ENCODE data around the gene WDR70. TPM values are rescaled to one million over a fixed set of nuclear protein-coding genes. Genes with fewer than 3 reads are reported as not detected.

The WDR70 gene
- total and polyA plus RNA-seq, 2 of the 8 experiments (the other 6 are each of a cell fraction or from before 2014, with no cell fraction given): 10.6 to 37.4 TPM

- Histone ChIP-seq H3K79me1 (ENCODE audit: low read depth, low read length) (no peaks in the 10 kb centered on the region), H4K20me1 (replicated peaks in 1 of 2; ENCODE audit: control insufficient read depth in 1 of 2, insufficient read depth in 2 of 2, low read length in 2 of 2) (peaks cover 0 to 2% of the 10 kb centered on the region in 2 experiments), H3K36me3 (ENCODE audit: control insufficient read depth in 2 of 4, insufficient read depth in 4 of 4, low read length in 3 of 4) (no peaks in the 10 kb centered on the region), H3K4me3 (ENCODE audit: extremely low read depth in 1 of 4, insufficient read depth in 2 of 4, low read depth in 3 of 4, low read length in 4 of 4) (no peak overlapping the region), H2BK120ac (replicated peaks; ENCODE audit: low read depth, low read length) (no peak overlapping the region), H4K91ac (replicated peaks; ENCODE audit: insufficient read length, low read length) (no peak overlapping the region), H3K56ac (replicated peaks; ENCODE audit: insufficient read length, low read depth, low read length) (no peak overlapping the region), H3K4me2 (ENCODE audit: insufficient read depth in 1 of 2, low read depth in 2 of 2, low read length in 2 of 2) (no peak overlapping the region), H2BK12ac (ENCODE audit: low read depth, low read length) (no peak overlapping the region), H2BK15ac (ENCODE audit: low read length) (no peak overlapping the region), H2AK5ac (ENCODE audit: low read depth, low read length) (no peak overlapping the region), H2BK20ac (ENCODE audit: low read length) (no peak overlapping the region), H2BK5ac (ENCODE audit: low read depth, low read length) (no peak overlapping the region), H3K79me2 (ENCODE audit: control insufficient read depth in 1 of 2, insufficient read depth in 2 of 2, low read length in 2 of 2) (no peaks in the 10 kb centered on the region), H3K27me3 (replicated peaks in 1 of 4; ENCODE audit: control insufficient read depth in 3 of 4, extremely low read depth in 1 of 4, insufficient read depth in 3 of 4, low read length in 3 of 4) (no peaks in the 10 kb centered on the region), H4K8ac (ENCODE audit: extremely low read depth, insufficient read depth, low read length) (no peak overlapping the region), H3K4me1 (replicated peaks in 1 of 4; ENCODE audit: control insufficient read depth in 3 of 4, insufficient read depth in 4 of 4, low read length in 3 of 4) (no peaks in the 10 kb centered on the region), H3K4ac (replicated peaks; ENCODE audit: insufficient read length, low read depth, low read length) (no peak overlapping the region), H4K5ac (ENCODE audit: insufficient read length, low read depth, low read length) (no peak overlapping the region), H2AFZ (ENCODE audit: low read length) (no peak overlapping the region), H3K27ac (ENCODE audit: low read depth, low read length) (no peak overlapping the region), H3K9ac (replicated peaks in 1 of 4; ENCODE audit: extremely low read depth in 1 of 4, low read depth in 3 of 4, low read length in 3 of 4) (no peak overlapping the region), H3K18ac (ENCODE audit: extremely low read depth, low read length) (no peak overlapping the region), H3K23me2 (ENCODE audit: low read depth, low read length) (no peaks in the 10 kb centered on the region; the same call in 1 of the 2 replicates), H3K14ac (ENCODE audit: insufficient read length) (no peak overlapping the region), H3K23ac (ENCODE audit: insufficient read length) (no peak overlapping the region), H3K9me3 (ENCODE audit: insufficient read depth in 2 of 2, low read depth in 1 of 2, low read length in 1 of 2) (no peaks in the 10 kb centered on the region)
- FAIRE-seq: no peak
- ChIA-PET POLR2A (ENCODE audit: partially characterized antibody) (no interaction called here), CTCF (ENCODE audit: partially characterized antibody) (interaction anchor here (0.6 to 0.8 kb wide), 3 partner anchors 17 to 275 kb away, joined by 3 read pairs; no protein-coding TSS in a partner anchor)
- DNase-seq (ENCODE audit: low read depth in 1 of 2, low spot score in 2 of 2): no peak
- WGBS, 2 experiments (ENCODE audit: extremely low coverage in 1 of 2, insufficient coverage in 1 of 2, insufficient read length in 1 of 2, insufficient replicate concordance in 2 of 2, low coverage in 1 of 2, low lambda C conversion rate in 2 of 2, missing lambda C conversion rate in 1 of 2): 81% methylated on average over 2 of the region's 2 CpGs; no CpG with 5 or more reads in 1 of the 2 experiments
- no peak for TF ChIP-seq RBBP5 (IDR thresholded peaks at IDR 0.05; ENCODE audit: borderline replicate concordance, low read depth, low read length)
- peak; percentile 16 to 24; a peak in 2 of 4 replicates for TF ChIP-seq RAD21 (IDR thresholded peaks at IDR 0.05 in 1 of 2, conservative IDR thresholded peaks at IDR 0.05 in 1 of 2; ENCODE audit: low read depth in 2 of 2, low read length in 2 of 2)
- peak in 1 of 3 experiments; percentile 16; a peak in 1 of 4 replicates for TF ChIP-seq CTCF (IDR thresholded peaks at IDR 0.05; ENCODE audit: control extremely low read depth in 1 of 3, insufficient read depth in 1 of 3, low read depth in 1 of 3, low read length in 3 of 3)
Observed at GRCh38 chr5:37495210-37495609, 116.1 kb downstream of the WDR70 start.
